Subcutaneous adipose tissue (tissue), 4 donors: ENCODE measurements around the gene KIRREL3. TPM values are rescaled to one million over a fixed set of nuclear protein-coding genes. Genes with fewer than 3 reads are reported as not detected.

Source experiments
- CTCF ChIP-seq: fragments of 450-650 bp; IDR thresholded peaks from one replicate; pipeline ENCODE4 v1.5.1; 2016; ENCODE audit warnings: low read depth, mild to moderate bottlenecking, control low read depth, antibody characterized with exemption, moderate library complexity
- total RNA-seq, 4 donors: library from RNA; depleted of rRNA; stranded (reverse); fragments of >200 nt; gene quantifications; one replicate each; pipeline ENCODE4 v1.1.0, GENCODE V29; 2016

The KIRREL3 gene
- total RNA-seq, 4 donors from 2014 or later, result not detected

- TF ChIP-seq CTCF, result no peak
Observed at GRCh38 chr11:126973051-126973450, 27.5 kb downstream of the KIRREL3 start.

- no peak for TF ChIP-seq CTCF
Observed at GRCh38 chr11:126971305-126971704, 29.3 kb downstream of the KIRREL3 start.

- no peak for TF ChIP-seq CTCF
Observed at GRCh38 chr11:126969865-126970479, 30.6 kb downstream of the KIRREL3 start.

GRCh38 chr11:126968915-126969314 is 31.7 kb downstream of the KIRREL3 start:
- no peak for TF ChIP-seq CTCF

- no peak for TF ChIP-seq CTCF
Observed at GRCh38 chr11:126965331-126965730, 35.2 kb downstream of the KIRREL3 start.

- TF ChIP-seq CTCF, result no peak
Observed at GRCh38 chr11:126963603-126964363, 36.8 kb downstream of the KIRREL3 start.

- TF ChIP-seq CTCF, result no peak
Observed at GRCh38 chr11:126963115-126963514, 37.5 kb downstream of the KIRREL3 start.
